Skeletal muscle tissue (tissue), 4 donors: Measurements from ENCODE around the gene PGAP1. TPM values are rescaled to one million over a fixed set of nuclear protein-coding genes. Genes with fewer than 3 reads are reported as not detected.

Experiments used
- H3K27ac ChIP-seq: one replicate; pipeline ENCODE4 v1.7.0; 2013; ENCODE audit warnings: mild to moderate bottlenecking, low read depth, low read length, inconsistent platforms
- H3K27me3 ChIP-seq, 3 donors: one replicate each; pipeline ENCODE4 v1.7.0; 2013; ENCODE audit warnings: low read length in 3 of 3; ENCODE audit not compliant: control insufficient read depth in 3 of 3, insufficient read depth in 3 of 3
- H3K36me3 ChIP-seq, 3 donors: one replicate each; pipeline ENCODE4 v1.7.0; 2013; ENCODE audit warnings: low read length in 3 of 3; ENCODE audit not compliant: control insufficient read depth in 3 of 3, insufficient read depth in 3 of 3
- H3K4me1 ChIP-seq, 3 donors: one replicate each; pipeline ENCODE4 v1.7.0; 2013; ENCODE audit warnings: low read length in 3 of 3, mild to moderate bottlenecking in 3 of 3; ENCODE audit not compliant: control insufficient read depth in 3 of 3, insufficient read depth in 3 of 3
- H3K4me3 ChIP-seq, 3 donors: one replicate each; pipeline ENCODE4 v1.7.0; 2013; ENCODE audit warnings: low read length in 3 of 3
- H3K9ac ChIP-seq, 3 donors: one replicate each; pipeline ENCODE4 v1.7.0; 2013; ENCODE audit warnings: low read length in 3 of 3, mild to moderate bottlenecking in 3 of 3, moderate library complexity in 2 of 3, low read depth in 1 of 3
- H3K9me3 ChIP-seq, 3 donors: one replicate each; pipeline ENCODE4 v1.7.0; 2013; ENCODE audit warnings: low read length in 3 of 3; ENCODE audit not compliant: control insufficient read depth in 3 of 3
- total RNA-seq: library from RNA; depleted of rRNA; stranded (reverse); fragments of >200 nt; gene quantifications from one replicate; pipeline ENCODE4 v1.2.3, GENCODE V29; 2014
- donor health status: Osteomylitis.

The PGAP1 gene
- total RNA-seq, 1 donor from 2014 or later: 24.0 TPM

DNA sequence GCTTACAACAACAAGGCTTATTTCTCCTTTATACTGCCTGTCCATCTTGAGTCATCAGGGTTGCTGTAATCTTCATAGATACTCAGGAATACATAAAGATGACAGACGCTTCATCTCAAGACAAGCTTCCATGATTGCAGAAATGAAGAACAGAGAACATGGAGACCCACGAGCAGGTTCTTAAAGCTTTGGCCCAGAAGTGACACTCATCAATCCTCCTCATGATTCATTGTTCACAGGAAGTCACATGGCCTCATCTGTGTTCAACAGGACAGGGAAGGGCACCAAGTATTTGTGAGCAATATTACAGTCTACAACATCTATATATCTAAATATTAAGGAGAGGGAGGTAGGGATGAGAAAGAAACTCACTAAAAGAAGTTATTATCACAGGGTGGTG lies 36.5 kb upstream of the PGAP1 start:
- H3K4me3 ChIP-seq: no peak overlapping the region
- H3K27me3 ChIP-seq: no peaks in the 10 kb centered on the region
- H3K9ac ChIP-seq: no peak overlapping the region
- H3K36me3 ChIP-seq: no peaks in the 10 kb centered on the region
- H3K9me3 ChIP-seq: no peaks in the 10 kb centered on the region
- no peak overlapping the region for H3K27ac ChIP-seq
- H3K4me1 ChIP-seq: peaks cover 0 to 3% (median 3%) of the 10 kb centered on the region in 3 donors

DNA sequence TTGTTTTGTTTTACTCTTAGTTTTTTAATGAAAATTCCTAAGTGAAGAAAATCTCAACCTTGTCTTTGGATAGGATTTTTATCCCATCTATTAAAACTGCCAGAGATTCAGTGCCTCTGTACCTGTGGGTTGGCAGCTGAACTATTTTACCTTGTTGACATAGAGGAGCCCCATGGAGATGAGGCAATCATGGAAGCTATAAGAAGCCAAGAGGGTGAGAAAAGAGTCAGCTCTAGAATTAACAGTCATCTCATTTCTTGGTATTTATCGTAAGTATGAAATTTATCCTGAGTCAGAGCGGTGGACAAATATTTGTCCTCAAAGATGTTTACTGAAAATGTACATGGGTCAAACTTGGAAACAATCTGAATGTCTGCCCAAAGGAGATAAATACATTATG lies 35.8 kb upstream of the PGAP1 start:
- no peak overlapping the region for H3K9ac ChIP-seq
- H3K9me3 ChIP-seq: no peaks in the 10 kb centered on the region
- H3K4me1 ChIP-seq: peaks cover 0 to 3% (median 3%) of the 10 kb centered on the region in 3 donors
- H3K36me3 ChIP-seq: no peaks in the 10 kb centered on the region
- no peaks in the 10 kb centered on the region for H3K27me3 ChIP-seq
- H3K27ac ChIP-seq: no peak overlapping the region
- no peak overlapping the region for H3K4me3 ChIP-seq

DNA sequence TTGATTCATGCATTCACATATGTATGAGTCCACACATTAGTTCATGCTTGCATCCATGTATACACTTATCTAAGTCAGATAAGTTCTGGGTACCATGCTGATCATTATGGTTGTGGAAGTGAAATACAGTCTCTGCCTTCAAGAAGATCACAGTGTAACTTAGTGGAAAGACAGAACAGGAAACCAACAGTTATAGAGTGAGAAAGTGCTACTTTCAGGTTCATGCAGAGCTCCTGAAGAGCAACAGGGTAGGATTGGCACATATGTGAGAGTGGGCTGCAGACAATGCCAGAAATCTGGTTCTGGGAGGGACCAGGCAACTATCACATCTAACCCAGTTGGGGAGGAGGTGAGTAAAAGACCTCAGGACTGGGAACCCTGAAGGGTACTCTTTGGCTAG lies 35.4 kb upstream of the PGAP1 start:
- Histone ChIP-seq H3K9me3 (no peaks in the 10 kb centered on the region), H3K27ac (no peak overlapping the region), H3K4me1 (peaks cover 0 to under 1% (median 0%) of the 10 kb centered on the region in 3 donors), H3K4me3 (no peak overlapping the region), H3K9ac (no peak overlapping the region), H3K36me3 (no peaks in the 10 kb centered on the region), H3K27me3 (no peaks in the 10 kb centered on the region)

DNA sequence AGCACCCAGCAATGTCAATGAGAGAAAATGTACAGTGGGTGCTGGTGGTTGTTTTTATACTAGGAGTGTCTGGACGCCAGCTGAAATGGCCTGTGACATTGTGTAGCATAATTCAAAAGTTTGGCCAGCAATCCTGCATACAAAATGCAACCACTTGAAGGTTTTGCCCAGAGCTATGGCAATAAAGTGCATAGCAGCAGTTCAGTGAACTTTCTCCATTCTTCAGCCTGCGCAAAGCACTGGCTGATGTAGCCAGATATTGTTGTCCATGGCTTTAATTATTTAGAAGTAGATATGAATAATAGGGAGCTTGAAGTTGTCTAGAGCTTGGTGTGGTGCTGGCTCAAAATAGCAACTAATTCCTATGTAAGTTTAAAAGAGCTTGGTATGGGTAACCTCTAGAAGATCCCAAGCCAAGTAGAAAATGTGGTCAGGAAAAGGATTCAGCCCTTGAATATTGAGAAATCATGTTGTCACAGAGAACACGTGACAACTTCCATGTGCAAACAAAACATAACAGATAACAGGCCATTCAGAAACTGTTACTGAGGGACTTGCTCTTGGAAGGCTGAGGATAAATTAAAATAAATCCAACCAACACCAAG lies 33.3 kb upstream of the PGAP1 start:
- Histone ChIP-seq H3K9me3 (no peaks in the 10 kb centered on the region), H3K9ac (no peak overlapping the region), H3K4me1 (no peaks in the 10 kb centered on the region), H3K4me3 (no peak overlapping the region), H3K36me3 (no peaks in the 10 kb centered on the region), H3K27ac (no peak overlapping the region), H3K27me3 (no peaks in the 10 kb centered on the region)

GRCh38 chr2:196959281-196959680 lies 32.8 kb upstream of the PGAP1 start:
- Histone ChIP-seq H3K4me3 (no peak overlapping the region), H3K9ac (no peak overlapping the region)

DNA sequence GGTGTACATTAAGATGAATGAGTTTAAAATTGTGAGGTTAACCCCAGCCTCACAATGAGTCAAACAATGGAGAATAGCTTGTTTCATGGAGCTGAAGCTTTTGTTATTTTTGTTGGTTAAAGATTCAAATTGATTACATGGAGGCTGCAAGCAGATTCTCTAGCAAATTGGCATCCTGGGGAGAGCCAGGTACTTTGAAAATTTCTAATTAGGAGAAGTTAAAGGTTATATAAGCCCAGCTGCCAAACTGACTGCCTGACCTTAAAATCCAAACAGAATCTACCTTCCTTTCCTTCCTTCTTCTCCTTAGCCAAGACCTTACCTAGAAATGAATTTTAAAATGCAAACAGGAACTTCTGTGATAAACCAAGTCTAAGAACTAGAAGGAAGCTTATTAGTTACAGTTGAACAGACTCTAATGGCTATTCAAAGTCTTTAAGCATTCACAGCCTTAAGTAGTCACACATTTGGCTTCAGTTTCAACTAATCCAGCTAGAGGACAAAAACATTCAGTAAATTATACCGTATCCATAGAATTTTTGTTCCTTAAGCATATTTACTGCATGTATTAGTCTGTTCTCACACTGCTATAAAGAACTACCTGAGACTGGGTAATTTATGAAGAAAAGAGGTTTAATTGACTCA lies 31.5 kb upstream of the PGAP1 start:
- Histone ChIP-seq H3K4me1 (no peaks in the 10 kb centered on the region), H3K9me3 (no peaks in the 10 kb centered on the region), H3K27ac (no peak overlapping the region), H3K27me3 (no peaks in the 10 kb centered on the region), H3K4me3 (no peak overlapping the region), H3K36me3 (no peaks in the 10 kb centered on the region), H3K9ac (no peak overlapping the region)

More at GRCh38 chr2:196959281-196959680, 32.8 kb upstream of the PGAP1 start:
- Histone ChIP-seq H3K36me3 (no peaks in the 10 kb centered on the region), H3K4me1 (no peaks in the 10 kb centered on the region), H3K27ac (no peak overlapping the region), H3K9me3 (no peaks in the 10 kb centered on the region), H3K27me3 (no peaks in the 10 kb centered on the region)

GRCh38 chr2:196957442-196957841 lies 30.9 kb upstream of the PGAP1 start:
- Histone ChIP-seq H3K4me3 (no peak overlapping the region), H3K36me3 (no peaks in the 10 kb centered on the region), H3K9me3 (no peaks in the 10 kb centered on the region), H3K27me3 (no peaks in the 10 kb centered on the region), H3K4me1 (no peaks in the 10 kb centered on the region), H3K9ac (no peak overlapping the region), H3K27ac (no peak overlapping the region)

DNA sequence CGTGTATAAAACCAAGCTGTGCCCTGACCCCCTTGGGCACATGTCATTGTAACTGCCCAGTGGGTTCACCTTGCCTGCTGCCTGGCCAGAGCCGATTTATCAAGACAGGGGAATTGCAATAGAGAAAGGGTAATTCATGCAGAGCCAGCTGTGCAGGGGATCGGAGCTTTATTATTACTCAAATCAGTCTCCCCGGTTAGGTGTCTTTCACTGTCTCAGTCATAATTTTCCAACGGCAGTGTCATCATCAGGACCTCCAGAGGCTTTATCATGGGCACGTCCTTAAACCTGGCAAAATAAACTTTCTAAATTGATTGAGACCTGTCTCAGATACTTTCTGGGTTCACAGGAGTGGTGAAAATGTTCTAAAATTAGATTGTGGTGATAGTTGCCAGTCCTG lies 29.6 kb upstream of the PGAP1 start:
- H3K4me1 ChIP-seq: no peaks in the 10 kb centered on the region
- no peaks in the 10 kb centered on the region for H3K9me3 ChIP-seq
- no peak overlapping the region for H3K27ac ChIP-seq
- no peak overlapping the region for H3K9ac ChIP-seq
- H3K27me3 ChIP-seq: no peaks in the 10 kb centered on the region
- H3K4me3 ChIP-seq: no peak overlapping the region
- H3K36me3 ChIP-seq: no peaks in the 10 kb centered on the region

DNA sequence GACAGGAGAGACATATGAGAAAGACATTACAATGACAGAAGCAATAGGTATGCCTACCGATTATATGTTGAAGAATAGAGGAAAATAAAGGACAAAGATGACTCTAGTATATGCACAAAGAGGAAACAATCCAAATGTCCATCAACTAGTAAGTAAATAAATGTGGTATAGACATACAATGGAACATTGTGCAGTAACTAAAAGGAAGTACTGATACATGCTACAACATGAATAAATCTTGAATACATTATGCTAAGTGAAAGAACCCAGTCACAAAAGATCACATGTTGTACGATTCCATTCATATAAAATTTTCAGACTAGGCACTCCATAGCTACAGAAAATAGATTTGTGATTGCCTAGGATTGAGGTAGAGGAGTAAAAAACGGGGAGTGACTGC lies 28.5 kb upstream of the PGAP1 start:
- Histone ChIP-seq H3K36me3 (no peaks in the 10 kb centered on the region), H3K9ac (no peak overlapping the region), H3K27ac (no peak overlapping the region), H3K9me3 (no peaks in the 10 kb centered on the region), H3K4me1 (no peaks in the 10 kb centered on the region), H3K4me3 (no peak overlapping the region), H3K27me3 (no peaks in the 10 kb centered on the region)

- H3K9ac ChIP-seq: no peak overlapping the region
- H3K4me3 ChIP-seq: no peak overlapping the region
- no peaks in the 10 kb centered on the region for H3K4me1 ChIP-seq
These were observed 27.5 kb upstream of the PGAP1 start for GRCh38 chr2:196954001-196954400.

More at GRCh38 chr2:196954001-196954400, 27.5 kb upstream of the PGAP1 start:
- no peaks in the 10 kb centered on the region for H3K27me3 ChIP-seq
- H3K36me3 ChIP-seq: no peaks in the 10 kb centered on the region
- H3K27ac ChIP-seq: no peak overlapping the region
- H3K9me3 ChIP-seq: no peaks in the 10 kb centered on the region
